ENCODE data around the gene TRDN. TPM values are rescaled to one million over a fixed set of nuclear protein-coding genes. Genes with fewer than 3 reads are reported as not detected.

TRDN gene
- total and polyA plus RNA-seq, 10 donors = 0.03 to 0.20 (median 0.10) TPM; not detected in 7

GRCh38 chr6:123393331-123393730 lies 243.4 kb downstream of the TRDN start:
- Histone ChIP-seq H3K27ac (no peak overlapping the region), H3K4me1 (no peaks in the 10 kb centered on the region), H3K4me3 (no peak overlapping the region), H3K9me3 (no peaks in the 10 kb centered on the region), H3K36me3 (no peaks in the 10 kb centered on the region), H3K27me3 (replicated peaks in 1 of 7) (no peaks in the 10 kb centered on the region)
- no peak for DNase-seq
- intact Hi-C loops (cut with DNase I; ENCODE audit: low total_unique reads) = no loop called here
- no peak for TF ChIP-seq POLR2A (IDR thresholded peaks at IDR 0.05)
- TF ChIP-seq, protein P1, sequence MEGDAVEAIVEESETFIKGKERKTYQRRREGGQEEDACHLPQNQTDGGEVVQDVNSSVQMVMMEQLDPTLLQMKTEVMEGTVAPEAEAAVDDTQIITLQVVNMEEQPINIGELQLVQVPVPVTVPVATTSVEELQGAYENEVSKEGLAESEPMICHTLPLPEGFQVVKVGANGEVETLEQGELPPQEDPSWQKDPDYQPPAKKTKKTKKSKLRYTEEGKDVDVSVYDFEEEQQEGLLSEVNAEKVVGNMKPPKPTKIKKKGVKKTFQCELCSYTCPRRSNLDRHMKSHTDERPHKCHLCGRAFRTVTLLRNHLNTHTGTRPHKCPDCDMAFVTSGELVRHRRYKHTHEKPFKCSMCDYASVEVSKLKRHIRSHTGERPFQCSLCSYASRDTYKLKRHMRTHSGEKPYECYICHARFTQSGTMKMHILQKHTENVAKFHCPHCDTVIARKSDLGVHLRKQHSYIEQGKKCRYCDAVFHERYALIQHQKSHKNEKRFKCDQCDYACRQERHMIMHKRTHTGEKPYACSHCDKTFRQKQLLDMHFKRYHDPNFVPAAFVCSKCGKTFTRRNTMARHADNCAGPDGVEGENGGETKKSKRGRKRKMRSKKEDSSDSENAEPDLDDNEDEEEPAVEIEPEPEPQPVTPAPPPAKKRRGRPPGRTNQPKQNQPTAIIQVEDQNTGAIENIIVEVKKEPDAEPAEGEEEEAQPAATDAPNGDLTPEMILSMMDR (IDR thresholded peaks at IDR 0.05 in 8 of 11, conservative IDR thresholded peaks at IDR 0.05 in 3 of 11) = no peak
- no peak for TF ChIP-seq POLR2AphosphoS5 (IDR thresholded peaks at IDR 0.05)
- 37 to 60% (median 53%) methylated on average over 1 of the region's 1 CpG for WGBS, 5 donors

DNA sequence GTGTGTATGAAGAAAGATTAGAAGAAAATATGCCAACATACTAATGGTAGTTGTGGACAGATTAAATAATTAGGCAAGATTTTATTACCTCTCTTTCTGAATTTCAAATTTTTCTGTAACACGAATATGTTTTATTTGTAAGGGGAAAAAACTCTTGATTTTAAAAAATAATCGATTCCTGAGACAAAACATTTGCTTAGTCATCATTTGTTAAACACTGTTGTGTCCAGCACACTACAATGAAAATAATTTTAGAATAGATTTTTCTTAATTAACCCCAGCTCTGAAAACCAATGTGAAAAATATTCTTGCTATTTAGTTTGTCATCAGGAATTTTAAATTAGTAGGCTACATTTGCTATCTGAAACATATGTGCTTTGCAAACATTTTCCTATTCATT lies 253.0 kb downstream of the TRDN start:
- Histone ChIP-seq H3K27me3 (replicated peaks in 1 of 7) (no peaks in the 10 kb centered on the region), H3K4me3 (no peak overlapping the region), H3K9me3 (no peaks in the 10 kb centered on the region), H3K36me3 (no peaks in the 10 kb centered on the region), H3K27ac (no peak overlapping the region), H3K4me1 (no peaks in the 10 kb centered on the region)
- no peak for DNase-seq
- TF ChIP-seq, protein P1 (IDR thresholded peaks at IDR 0.05 in 8 of 11, conservative IDR thresholded peaks at IDR 0.05 in 3 of 11) = no peak
- TF ChIP-seq POLR2A (IDR thresholded peaks at IDR 0.05) = no peak
- no peak for TF ChIP-seq POLR2AphosphoS5 (IDR thresholded peaks at IDR 0.05)
- WGBS, 5 donors = 58 to 80% (median 70%) methylated on average over 2 of the region's 2 CpGs
- intact Hi-C loops (cut with DNase I; ENCODE audit: low total_unique reads) = no loop called here

- TF ChIP-seq POLR2AphosphoS5 (IDR thresholded peaks at IDR 0.05) = no peak
- TF ChIP-seq, protein P1 (IDR thresholded peaks at IDR 0.05 in 8 of 11, conservative IDR thresholded peaks at IDR 0.05 in 3 of 11) = no peak
- no peak for TF ChIP-seq POLR2A (IDR thresholded peaks at IDR 0.05)
- WGBS, 5 donors = 34 to 42% (median 36%) methylated on average over 5 of the region's 5 CpGs
- intact Hi-C loops (cut with DNase I; ENCODE audit: low total_unique reads) = no loop called here
- Histone ChIP-seq H3K27me3 (replicated peaks in 1 of 7) (no peaks in the 10 kb centered on the region), H3K9me3 (no peaks in the 10 kb centered on the region), H3K27ac (no peak overlapping the region), H3K4me1 (no peaks in the 10 kb centered on the region), H3K4me3 (no peak overlapping the region), H3K36me3 (no peaks in the 10 kb centered on the region)
- no peak for DNase-seq
Observed at GRCh38 chr6:123380257-123380656, 256.5 kb downstream of the TRDN start.

DNA sequence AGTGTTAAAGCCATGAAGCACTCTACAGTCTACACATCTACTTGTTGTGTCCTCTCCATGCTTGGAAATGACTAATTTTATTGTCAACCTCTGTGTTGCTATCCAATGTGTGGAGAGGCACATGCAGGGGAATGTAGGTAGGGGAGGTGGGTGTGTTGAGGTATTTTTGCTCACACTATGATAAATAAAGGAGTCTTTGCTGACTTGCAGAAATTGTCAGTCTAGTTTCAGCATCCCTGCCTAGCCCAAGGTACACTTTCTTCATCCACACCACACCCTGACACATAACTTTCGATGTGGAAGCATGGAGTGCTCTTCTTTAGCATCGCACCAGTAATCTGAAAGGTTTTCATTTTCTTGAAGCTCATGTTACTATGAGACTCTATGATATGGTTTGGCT lies 264.0 kb downstream of the TRDN start:
- no peaks in the 10 kb centered on the region for H3K4me1 ChIP-seq
- no peak overlapping the region for H3K27ac ChIP-seq
- no peaks in the 10 kb centered on the region for H3K9me3 ChIP-seq
- intact Hi-C loops (cut with DNase I; ENCODE audit: low total_unique reads) = no loop called here
- no peak for TF ChIP-seq POLR2A (IDR thresholded peaks at IDR 0.05)
- TF ChIP-seq, protein P1 (IDR thresholded peaks at IDR 0.05 in 8 of 11, conservative IDR thresholded peaks at IDR 0.05 in 3 of 11) = no peak
- TF ChIP-seq POLR2AphosphoS5 (IDR thresholded peaks at IDR 0.05) = no peak
- H3K4me3 ChIP-seq = no peak overlapping the region
- H3K36me3 ChIP-seq = no peaks in the 10 kb centered on the region
- WGBS, 5 donors = 79 to 87% (median 84%) methylated on average over 2 of the region's 2 CpGs
- no peaks in the 10 kb centered on the region for H3K27me3 ChIP-seq (replicated peaks in 1 of 7)
- DNase-seq = no peak
